ENCODE data around the gene ZNF700. TPM values are rescaled to one million over a fixed set of nuclear protein-coding genes. Genes with fewer than 3 reads are reported as not detected.
"Not testable (repeated sequence)": the region's sequence is repeated elsewhere in the genome, so short reads cannot be mapped to it uniquely, and the experiment has no call there.

The ZNF700 gene
- total and polyA plus RNA-seq, 3 donors from 2014 or later = 9.0 to 26.1 (median 22.0) TPM

GRCh38 chr19:11882606-11883005, 42.3 kb upstream of the ZNF700 start:
- DNase-seq = no peak
- no peaks in the 10 kb centered on the region for H3K9me3 ChIP-seq
- no peaks in the 10 kb centered on the region for H3K27me3 ChIP-seq
- H3K27ac ChIP-seq = no peak overlapping the region
- H3K4me3 ChIP-seq = no peak overlapping the region
- no peak for TF ChIP-seq CTCF (IDR thresholded peaks at IDR 0.05)
- TF ChIP-seq POLR2A (IDR thresholded peaks at IDR 0.05) = no peak
- no peaks in the 10 kb centered on the region for H3K36me3 ChIP-seq (ENCODE audit: low read depth, missing control alignments)
- intact Hi-C loops (cut with DNase I; ENCODE audit: low total_unique reads) = no loop called here
- H3K4me1 ChIP-seq = no peaks in the 10 kb centered on the region
- 80 to 83% methylated on average over 2 of the region's 2 CpGs for WGBS, 2 donors

GRCh38 chr19:11887234-11887610, 37.7 kb upstream of the ZNF700 start:
- H3K27me3 ChIP-seq = no peaks in the 10 kb centered on the region
- H3K27ac ChIP-seq = peak overlapping the region in 1 of 2 donors; percentile 87
- peak; percentile 26 for DNase-seq
- TF ChIP-seq CTCF (IDR thresholded peaks at IDR 0.05) (no peak), POLR2A (IDR thresholded peaks at IDR 0.05) (no peak)
- no peaks in the 10 kb centered on the region for H3K4me1 ChIP-seq
- H3K4me3 ChIP-seq = peak overlapping the region; percentile 76 to 82
- no peaks in the 10 kb centered on the region for H3K9me3 ChIP-seq
- intact Hi-C loops (cut with DNase I; ENCODE audit: low total_unique reads) = no loop called here
- 7 to 13% methylated on average over 7 of the region's 7 CpGs for WGBS, 2 donors
- H3K36me3 ChIP-seq (ENCODE audit: low read depth, missing control alignments) = no peaks in the 10 kb centered on the region

- Histone ChIP-seq H3K9me3 (no peaks in the 10 kb centered on the region), H3K36me3 (ENCODE audit: low read depth, missing control alignments) (no peaks in the 10 kb centered on the region), H3K4me3 (peak within 1 kb of the TSS; percentile 76 to 82), H3K4me1 (no peaks in the 10 kb centered on the region), H3K27me3 (no peaks in the 10 kb centered on the region), H3K27ac (peak within 1 kb of the TSS; percentile 44 to 87)
- TF ChIP-seq POLR2A (IDR thresholded peaks at IDR 0.05) (no peak), CTCF (IDR thresholded peaks at IDR 0.05) (no peak)
- intact Hi-C loops (cut with DNase I; ENCODE audit: low total_unique reads) = no loop called here
- 0 to 1% methylated on average over 24 to 55 of the region's 56 CpGs for WGBS, 2 donors
- peak; percentile 97 for DNase-seq
Measured at GRCh38 chr19:11887611-11888531, 37.0 kb upstream of the ZNF700 start, which contains the start of gene ZNF69. Gene ZNF69, plus strand, starts transcription at chr19:11887782. Its CDS starts 142 bp downstream, at chr19:11887924.

GRCh38 chr19:11889901-11890300, 35.0 kb upstream of the ZNF700 start:
- 41 to 61% methylated on average over 4 to 6 of the region's 6 CpGs for WGBS, 2 donors
- H3K4me3 ChIP-seq; H3K27me3 ChIP-seq; H3K27ac ChIP-seq; H3K4me1 ChIP-seq; H3K9me3 ChIP-seq; intact Hi-C loops (cut with DNase I; ENCODE audit: low total_unique reads); H3K36me3 ChIP-seq (ENCODE audit: low read depth, missing control alignments): not testable (repeated sequence)
- DNase-seq = peak; percentile 76

GRCh38 chr19:11890634-11891033, 34.3 kb upstream of the ZNF700 start:
- no peaks in the 10 kb centered on the region for H3K4me1 ChIP-seq
- no peaks in the 10 kb centered on the region for H3K36me3 ChIP-seq (ENCODE audit: low read depth, missing control alignments)
- intact Hi-C loops (cut with DNase I; ENCODE audit: low total_unique reads) = no loop called here
- no peaks in the 10 kb centered on the region for H3K27me3 ChIP-seq
- TF ChIP-seq CTCF (IDR thresholded peaks at IDR 0.05) = no peak
- TF ChIP-seq POLR2A (IDR thresholded peaks at IDR 0.05) = no peak
- H3K9me3 ChIP-seq = no peaks in the 10 kb centered on the region
- no peak for DNase-seq
- H3K4me3 ChIP-seq = no peak overlapping the region
- 81 to 89% methylated on average over 5 of the region's 5 CpGs for WGBS, 2 donors
- no peak overlapping the region for H3K27ac ChIP-seq
